Uterus (tissue), 4 donors: Measurements from ENCODE around the gene ARHGEF7. TPM values are rescaled to one million over a fixed set of nuclear protein-coding genes. Genes with fewer than 3 reads are reported as not detected.

ENCODE experiments used
- DNase-seq, 2 donors: peaks; one replicate each; pipeline ENCODE4 v3.0.0-alpha.2; 2019 to 2020
- H3K27ac ChIP-seq, 2 donors: fragments of 200-600 bp; sonication (generic); 1 replicate in 1 of 2; 2 replicates in 1 of 2; pipeline ENCODE4 v1.5.1; 2016 to 2018
- H3K27me3 ChIP-seq, 2 donors: fragments of 200-600 bp; sonication (generic); one replicate each; pipeline ENCODE4 v1.5.1; 2018 to 2019; ENCODE audit warnings: control low read depth in 1 of 2
- H3K36me3 ChIP-seq, 2 donors: fragments of 200-600 bp; sonication (generic); one replicate each; pipeline ENCODE4 v1.5.1; 2019; ENCODE audit warnings: control low read depth in 1 of 2
- H3K4me1 ChIP-seq, 2 donors: fragments of 200-600 bp; sonication (generic); one replicate each; pipeline ENCODE4 v1.5.1; 2018 to 2019; ENCODE audit warnings: control low read depth in 1 of 2
- H3K4me3 ChIP-seq, 2 donors: fragments of 200-600 bp; sonication (generic); 1 replicate in 1 of 2; 2 replicates in 1 of 2; pipeline ENCODE4 v1.5.1; 2018 to 2019; ENCODE audit warnings: mild to moderate bottlenecking in 1 of 2
- H3K9me3 ChIP-seq, 2 donors: fragments of 200-600 bp; sonication (generic); one replicate each; pipeline ENCODE4 v1.5.1; 2019; ENCODE audit warnings: control low read depth in 1 of 2
- POLR2A ChIP-seq, 2 donors: fragments of 450-650 bp; IDR thresholded peaks; one replicate each; pipeline ENCODE4 v1.6.1; 2016; ENCODE audit warnings: antibody characterized with exemption in 2 of 2, mild to moderate bottlenecking in 1 of 2, moderate library complexity in 1 of 2
- intact Hi-C: fragments of 100-400 bp; cut with DNase I; formaldehyde crosslinking; loops from one replicate; pipeline ENCODE4 v1.15.1; 2023; ENCODE audit warnings: low total_unique reads
- total RNA-seq, 4 donors: library from RNA; depleted of rRNA in 3 of 4; stranded (reverse); fragments of >200 nt in 3 of 4; gene quantifications; one replicate each; pipeline versions ENCODE4 v1.1.0 to v1.2.4, GENCODE V29; 2014 to 2023
- TF ChIP-seq, protein P1 (sequence below), 4 experiments: fragments of 200-600 bp in 2 of 4; fragments of 450-650 bp in 2 of 4; sonication (generic) in 2 of 4; IDR thresholded peaks; one replicate each; pipeline ENCODE4 v1.5.1; 2016 to 2019; ENCODE audit warnings: antibody characterized with exemption in 4 of 4, mild to moderate bottlenecking in 2 of 4, moderate library complexity in 1 of 4
- donor health status: DM: yes; HTN: yes; CAD: no.

The ARHGEF7 gene
- total RNA-seq, 4 donors from 2014 or later = 42.6 to 152 (median 127) TPM

DNA sequence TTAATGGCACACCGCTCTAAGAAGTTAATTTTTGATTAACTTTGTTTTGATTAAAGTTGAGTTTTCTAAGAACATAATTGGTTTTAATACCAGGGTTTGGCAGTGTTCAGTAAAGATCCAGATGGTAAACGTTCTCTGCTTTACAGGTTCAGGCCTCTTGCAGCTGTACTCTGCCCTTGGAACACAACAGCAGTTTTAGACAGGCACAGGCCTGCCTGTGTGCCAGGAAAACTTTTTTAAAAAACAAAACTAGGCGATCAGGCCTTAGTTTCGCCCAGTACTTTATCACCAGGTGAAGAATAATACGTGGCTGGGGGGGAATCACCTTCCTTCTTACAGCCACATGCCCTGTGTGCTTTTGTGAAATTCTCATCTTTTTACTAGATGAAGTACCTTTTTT, 167.3 kb downstream of the ARHGEF7 start:
- Histone ChIP-seq H3K36me3 (no peaks in the 10 kb centered on the region), H3K4me3 (no peak overlapping the region), H3K4me1 (no peaks in the 10 kb centered on the region), H3K27me3 (no peaks in the 10 kb centered on the region), H3K27ac (peak overlapping the region; percentile 73 to 90), H3K9me3 (no peaks in the 10 kb centered on the region)
- TF ChIP-seq POLR2A (IDR thresholded peaks at IDR 0.05) = no peak
- TF ChIP-seq, protein P1, sequence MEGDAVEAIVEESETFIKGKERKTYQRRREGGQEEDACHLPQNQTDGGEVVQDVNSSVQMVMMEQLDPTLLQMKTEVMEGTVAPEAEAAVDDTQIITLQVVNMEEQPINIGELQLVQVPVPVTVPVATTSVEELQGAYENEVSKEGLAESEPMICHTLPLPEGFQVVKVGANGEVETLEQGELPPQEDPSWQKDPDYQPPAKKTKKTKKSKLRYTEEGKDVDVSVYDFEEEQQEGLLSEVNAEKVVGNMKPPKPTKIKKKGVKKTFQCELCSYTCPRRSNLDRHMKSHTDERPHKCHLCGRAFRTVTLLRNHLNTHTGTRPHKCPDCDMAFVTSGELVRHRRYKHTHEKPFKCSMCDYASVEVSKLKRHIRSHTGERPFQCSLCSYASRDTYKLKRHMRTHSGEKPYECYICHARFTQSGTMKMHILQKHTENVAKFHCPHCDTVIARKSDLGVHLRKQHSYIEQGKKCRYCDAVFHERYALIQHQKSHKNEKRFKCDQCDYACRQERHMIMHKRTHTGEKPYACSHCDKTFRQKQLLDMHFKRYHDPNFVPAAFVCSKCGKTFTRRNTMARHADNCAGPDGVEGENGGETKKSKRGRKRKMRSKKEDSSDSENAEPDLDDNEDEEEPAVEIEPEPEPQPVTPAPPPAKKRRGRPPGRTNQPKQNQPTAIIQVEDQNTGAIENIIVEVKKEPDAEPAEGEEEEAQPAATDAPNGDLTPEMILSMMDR (IDR thresholded peaks at IDR 0.05) = no peak
- intact Hi-C loops = no loop called here
- DNase-seq = no peak

DNA sequence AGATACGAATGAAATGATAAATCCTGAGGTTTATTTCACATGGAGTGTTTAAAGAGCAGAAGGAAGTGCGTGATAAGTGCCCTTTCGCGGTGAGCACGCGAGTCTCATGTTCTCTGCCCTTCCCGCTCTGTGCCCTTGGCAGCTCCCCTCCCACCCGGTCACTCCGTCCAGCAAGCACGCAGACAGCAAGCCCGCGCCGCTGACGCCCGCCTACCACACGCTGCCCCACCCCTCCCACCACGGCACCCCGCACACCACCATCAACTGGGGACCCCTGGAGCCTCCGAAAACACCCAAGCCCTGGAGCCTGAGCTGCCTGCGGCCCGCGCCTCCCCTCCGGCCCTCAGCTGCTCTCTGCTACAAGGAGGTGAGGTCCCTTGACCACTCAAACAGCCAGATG, 167.9 kb downstream of the ARHGEF7 start:
- no peak overlapping the region for H3K4me3 ChIP-seq
- DNase-seq = no peak
- H3K36me3 ChIP-seq = no peaks in the 10 kb centered on the region
- intact Hi-C loops = no loop called here
- TF ChIP-seq POLR2A (IDR thresholded peaks at IDR 0.05) = no peak
- TF ChIP-seq, protein P1 (IDR thresholded peaks at IDR 0.05) = no peak
- H3K27me3 ChIP-seq = no peaks in the 10 kb centered on the region
- peak overlapping the region; percentile 73 to 90 for H3K27ac ChIP-seq
- H3K9me3 ChIP-seq = no peaks in the 10 kb centered on the region
- no peaks in the 10 kb centered on the region for H3K4me1 ChIP-seq

DNA sequence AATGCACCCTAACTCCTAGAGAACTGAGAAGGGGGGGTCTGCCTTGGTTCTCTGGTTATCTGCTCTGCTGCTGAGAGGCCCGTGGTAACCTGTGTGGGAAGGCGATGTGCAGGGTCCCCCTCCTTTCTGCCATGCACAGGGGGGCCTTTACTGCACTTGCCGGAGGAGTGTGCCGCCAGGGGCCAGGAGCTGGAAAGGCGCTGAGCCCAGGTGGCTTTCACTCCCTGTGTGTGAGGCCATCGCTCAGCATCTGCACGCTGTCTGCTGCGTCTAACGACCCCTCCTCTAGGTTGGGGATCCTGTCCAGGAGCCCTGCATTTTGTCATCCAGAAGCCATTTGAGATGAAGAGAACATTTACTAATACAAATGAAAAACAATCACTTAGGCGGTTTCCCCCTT, 168.3 kb downstream of the ARHGEF7 start:
- no peak overlapping the region for H3K4me3 ChIP-seq
- intact Hi-C loops = no loop called here
- H3K27ac ChIP-seq = peak overlapping the region; percentile 73 to 90
- no peaks in the 10 kb centered on the region for H3K36me3 ChIP-seq
- TF ChIP-seq, protein P1 (IDR thresholded peaks at IDR 0.05) = no peak
- TF ChIP-seq POLR2A (IDR thresholded peaks at IDR 0.05) = no peak
- no peaks in the 10 kb centered on the region for H3K9me3 ChIP-seq
- no peaks in the 10 kb centered on the region for H3K27me3 ChIP-seq
- DNase-seq = no peak
- no peaks in the 10 kb centered on the region for H3K4me1 ChIP-seq

DNA sequence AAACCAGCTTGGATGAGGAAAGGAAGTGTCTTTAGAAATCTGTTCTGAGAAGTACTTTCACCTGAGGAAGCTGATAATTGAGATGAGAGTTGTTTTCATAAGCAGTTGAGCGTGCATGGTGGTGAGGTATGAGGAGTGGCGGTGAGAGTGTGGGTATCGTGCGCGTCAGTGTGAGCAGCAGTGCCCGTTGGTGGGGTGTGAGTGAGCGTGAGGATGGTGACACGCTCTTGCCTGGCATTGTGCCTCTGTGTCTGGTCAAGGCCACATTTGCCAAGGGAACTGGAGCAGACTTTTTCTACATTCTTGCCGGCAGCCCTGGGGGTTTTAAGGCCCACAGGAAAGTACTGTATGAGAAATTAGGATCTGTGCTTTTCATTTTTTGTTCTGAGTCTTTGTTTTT, 168.9 kb downstream of the ARHGEF7 start:
- DNase-seq = no peak
- Histone ChIP-seq H3K36me3 (no peaks in the 10 kb centered on the region), H3K27ac (no peak overlapping the region), H3K27me3 (no peaks in the 10 kb centered on the region), H3K4me3 (no peak overlapping the region), H3K4me1 (no peaks in the 10 kb centered on the region), H3K9me3 (no peaks in the 10 kb centered on the region)
- TF ChIP-seq, protein P1 (IDR thresholded peaks at IDR 0.05) = no peak
- intact Hi-C loops = no loop called here

DNA sequence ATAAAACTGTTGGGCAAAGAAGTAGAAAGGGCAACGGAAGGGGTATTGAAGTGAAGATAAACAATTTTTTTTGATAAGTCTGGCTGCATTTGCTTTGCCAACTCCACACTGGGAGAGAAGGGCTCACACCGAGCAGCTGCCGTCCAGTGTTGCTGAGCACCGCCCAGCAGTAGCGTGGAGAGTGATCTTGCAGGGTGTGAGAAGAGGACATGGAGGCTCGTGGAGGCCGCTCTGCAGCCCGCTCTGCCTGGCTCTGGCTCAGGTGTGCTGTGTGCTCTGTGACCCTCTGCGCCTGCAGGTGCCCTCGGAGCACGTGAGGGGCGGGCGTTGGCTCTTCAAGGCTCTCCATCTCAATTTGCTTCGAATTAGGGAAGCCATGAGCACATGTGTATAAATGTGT, 169.5 kb downstream of the ARHGEF7 start:
- H3K36me3 ChIP-seq = no peaks in the 10 kb centered on the region

More for the DNA sequence above, 169.5 kb downstream of the ARHGEF7 start:
- no peaks in the 10 kb centered on the region for H3K4me1 ChIP-seq
- H3K9me3 ChIP-seq = no peaks in the 10 kb centered on the region
- H3K27ac ChIP-seq = no peak overlapping the region
- intact Hi-C loops = no loop called here
- no peak for TF ChIP-seq POLR2A (IDR thresholded peaks at IDR 0.05)
- TF ChIP-seq, protein P1 (IDR thresholded peaks at IDR 0.05) = no peak
- H3K4me3 ChIP-seq = no peak overlapping the region
- DNase-seq = no peak
- H3K27me3 ChIP-seq = no peaks in the 10 kb centered on the region
